ENCODE results near the gene RGS8.

The RGS8 gene

DNA sequence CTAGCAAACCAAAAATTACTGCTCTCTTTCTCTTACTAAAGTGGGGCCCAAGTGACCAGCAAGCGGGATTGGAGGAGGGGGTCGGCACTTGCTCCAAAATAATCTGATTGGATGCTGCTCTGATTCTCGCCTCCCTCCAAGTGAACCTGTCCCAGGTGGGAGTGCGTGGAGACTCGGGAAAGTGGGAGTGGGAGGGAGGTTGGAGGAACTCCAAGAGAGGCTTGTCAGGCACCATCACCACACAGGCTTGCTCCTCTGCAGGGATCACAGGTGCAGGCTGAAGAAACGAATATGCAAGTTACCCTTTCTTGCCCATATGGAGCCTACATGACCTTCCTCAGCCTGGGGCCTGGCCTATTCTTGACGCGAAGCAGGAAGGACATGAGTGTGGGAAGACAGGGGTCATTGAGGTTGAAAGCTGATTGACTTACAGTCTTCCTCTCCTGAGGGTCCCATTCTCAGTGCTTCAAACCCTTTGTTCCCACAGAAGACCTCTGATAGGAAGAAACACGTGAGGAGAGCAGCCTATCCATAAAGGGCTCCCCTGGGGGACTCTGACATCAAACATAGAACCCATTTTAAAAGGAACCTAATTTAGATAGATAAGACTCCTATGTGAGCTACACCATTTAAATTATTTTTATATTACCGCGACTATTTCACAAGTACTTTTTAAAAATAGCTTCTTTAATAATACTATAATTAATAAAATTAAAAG is 14.2 kb downstream of the RGS8 start:
- FAIRE-seq, result no peak

DNA sequence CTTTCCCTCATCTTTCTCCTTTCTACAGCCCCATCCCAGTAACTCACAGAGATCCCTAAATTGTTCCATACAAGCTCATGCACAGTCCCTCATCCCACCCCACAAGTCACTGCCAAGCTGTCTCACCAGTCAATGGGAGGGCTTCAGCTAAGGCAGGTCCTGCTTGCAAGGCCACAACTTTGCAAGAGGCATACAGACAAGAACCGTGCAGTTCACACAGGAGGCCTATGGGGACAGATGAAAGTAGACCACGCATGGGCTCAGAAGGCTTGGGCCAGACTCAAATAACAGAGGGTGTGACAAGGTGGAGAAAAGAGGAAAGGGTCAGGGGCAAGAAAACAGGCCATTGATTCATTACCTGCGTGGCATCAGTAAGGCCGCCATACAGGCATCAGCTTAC is 15.1 kb downstream of the RGS8 start:
- FAIRE-seq, result no peak

DNA sequence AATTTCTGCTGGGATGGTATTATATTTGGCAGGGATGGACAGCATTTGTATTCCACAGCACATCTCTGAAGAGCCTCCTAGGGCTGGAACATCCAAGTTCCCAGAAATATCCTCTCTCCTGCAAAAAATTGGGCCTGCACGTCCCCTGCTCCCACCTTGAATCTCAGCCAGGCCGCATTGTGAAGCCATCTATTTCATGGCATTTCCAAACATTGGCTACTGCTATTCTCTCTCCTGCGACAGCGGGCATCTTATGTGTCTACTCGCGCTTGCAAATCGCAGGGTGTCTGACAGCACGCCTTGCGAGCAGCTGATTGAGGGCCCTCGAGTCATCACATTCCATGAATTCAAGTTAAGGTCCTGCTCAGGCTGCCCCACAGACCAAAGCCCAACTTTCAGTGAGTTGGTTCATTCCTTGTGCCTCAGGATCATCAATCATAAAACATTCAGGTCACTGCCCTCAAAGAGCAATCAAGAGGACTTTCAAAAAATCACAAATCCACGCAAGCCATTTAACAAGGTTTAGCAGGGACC is 15.8 kb downstream of the RGS8 start:
- no peak for FAIRE-seq

DNA sequence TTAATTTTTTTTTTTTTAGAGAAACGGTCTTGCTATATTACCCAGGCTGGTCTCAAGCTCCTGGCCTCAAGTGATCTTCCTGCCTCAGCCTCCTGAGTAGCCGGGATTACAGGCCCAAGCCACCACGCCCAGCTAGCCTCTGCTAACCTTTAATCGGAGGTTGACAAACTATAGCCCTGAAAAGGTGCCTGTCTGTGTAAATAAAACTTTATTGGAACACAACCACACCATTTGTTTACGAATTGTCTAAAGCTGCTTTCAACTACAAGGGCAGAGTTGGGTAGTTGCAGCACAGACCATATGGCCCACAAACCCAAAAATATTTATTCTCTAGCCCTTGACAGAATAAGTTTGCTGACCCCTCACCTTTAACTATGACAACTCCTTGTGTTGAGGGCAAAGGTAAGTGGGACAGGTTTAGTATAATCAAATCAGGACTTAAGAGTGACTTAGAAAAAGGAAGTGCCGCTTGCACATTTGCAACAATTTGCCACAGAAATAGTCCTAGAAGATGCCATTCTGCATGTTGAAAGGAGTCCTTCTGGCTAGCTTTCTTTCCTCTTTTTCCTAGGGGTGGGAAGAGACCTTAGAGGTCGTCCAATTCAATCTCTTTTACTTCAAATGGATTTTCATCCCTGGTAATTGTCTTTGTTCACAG is 16.4 kb downstream of the RGS8 start:
- FAIRE-seq, result no peak

DNA sequence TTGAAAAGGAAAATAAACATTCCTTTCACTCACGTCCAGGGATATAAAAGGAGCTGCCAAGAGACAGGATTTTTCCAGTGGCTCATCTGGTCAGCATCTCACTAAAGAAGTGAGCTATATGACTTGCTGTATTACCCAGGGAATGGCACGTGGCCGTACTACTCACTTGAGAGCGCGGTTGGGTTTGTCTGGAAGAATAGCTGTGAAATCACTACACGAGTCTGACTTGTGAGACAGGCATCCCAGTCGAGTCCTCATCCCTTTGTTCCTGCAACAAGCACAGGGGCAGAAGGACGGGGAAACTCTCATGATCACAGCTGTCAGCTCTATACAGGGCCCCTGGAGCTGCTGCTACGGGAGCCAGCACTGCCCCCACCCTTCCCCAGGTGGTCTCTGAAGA is 17.7 kb downstream of the RGS8 start:
- FAIRE-seq, result no peak

DNA sequence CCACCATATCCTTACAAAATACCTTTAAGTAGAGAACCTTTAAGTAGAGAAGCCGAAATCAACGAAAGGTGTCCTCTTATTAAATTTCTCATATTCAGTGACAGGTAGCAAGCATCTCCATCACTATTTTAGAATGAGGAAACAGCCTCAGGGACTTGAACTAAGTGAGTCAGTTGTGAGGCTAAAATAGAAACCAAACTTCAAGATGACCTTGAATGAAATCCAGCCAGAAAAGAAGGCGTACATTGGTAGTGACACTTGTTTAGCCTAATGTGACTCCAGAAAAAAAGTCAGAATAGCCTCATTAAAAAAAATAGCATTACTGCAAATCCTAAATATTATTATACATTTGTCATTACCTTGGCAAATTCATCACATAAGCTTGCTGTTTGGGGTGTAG is 20.1 kb downstream of the RGS8 start:
- FAIRE-seq, result no peak

DNA sequence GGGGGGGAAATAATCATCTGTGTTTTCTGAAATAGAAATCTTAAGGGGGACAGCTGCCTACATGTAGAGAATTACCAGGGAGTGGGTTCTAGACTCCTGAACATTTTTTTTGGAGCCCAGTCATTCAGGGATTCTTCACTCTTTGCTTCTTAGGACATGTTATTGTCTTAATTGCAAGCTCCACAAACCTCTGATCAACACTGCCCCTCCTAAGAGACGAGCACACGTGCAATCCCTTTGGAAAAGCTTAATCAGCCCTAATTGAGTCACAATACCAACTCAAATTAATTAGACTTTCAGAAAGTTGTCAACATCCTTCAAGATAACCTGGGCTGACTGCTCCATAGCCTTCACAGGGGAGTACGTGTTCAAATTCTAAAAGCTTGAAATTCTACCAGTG is 21.4 kb downstream of the RGS8 start:
- no peak for FAIRE-seq

DNA sequence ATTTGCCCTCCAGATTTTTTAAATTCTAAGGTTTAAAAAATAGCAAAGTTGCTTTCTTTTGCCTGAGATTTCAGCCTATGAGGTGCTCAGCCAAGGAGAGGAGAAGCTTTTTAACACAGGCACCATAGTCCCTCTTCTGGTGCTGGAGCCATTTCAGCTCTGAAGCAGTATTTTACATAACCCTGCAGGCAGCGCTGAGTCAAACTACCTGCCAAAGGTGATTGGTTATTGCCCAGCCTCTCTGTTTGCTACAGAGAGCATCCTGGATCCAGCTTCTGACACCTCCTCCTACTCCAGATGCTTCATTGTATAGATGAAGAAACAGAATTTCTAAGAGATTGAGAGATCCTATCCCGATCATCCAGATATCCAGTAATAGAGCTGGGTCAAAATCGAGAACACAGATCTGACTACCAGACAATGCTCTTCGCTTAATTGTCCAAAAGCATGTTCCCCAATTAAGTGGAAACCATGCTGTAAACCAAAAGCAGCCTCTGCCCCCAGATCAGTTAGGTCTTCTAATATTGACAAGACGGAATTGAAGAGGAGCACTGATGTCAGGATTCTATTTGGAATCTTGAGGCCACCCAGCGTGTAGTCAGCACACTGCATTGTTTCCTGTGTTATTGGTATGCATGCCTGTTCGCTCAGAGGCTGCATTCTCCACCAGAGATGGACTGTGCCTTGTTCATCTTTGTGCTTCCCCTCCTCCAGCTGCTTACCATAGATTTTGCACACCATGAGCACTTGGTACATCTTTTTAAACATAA is 22.1 kb downstream of the RGS8 start:
- FAIRE-seq, result no peak

DNA sequence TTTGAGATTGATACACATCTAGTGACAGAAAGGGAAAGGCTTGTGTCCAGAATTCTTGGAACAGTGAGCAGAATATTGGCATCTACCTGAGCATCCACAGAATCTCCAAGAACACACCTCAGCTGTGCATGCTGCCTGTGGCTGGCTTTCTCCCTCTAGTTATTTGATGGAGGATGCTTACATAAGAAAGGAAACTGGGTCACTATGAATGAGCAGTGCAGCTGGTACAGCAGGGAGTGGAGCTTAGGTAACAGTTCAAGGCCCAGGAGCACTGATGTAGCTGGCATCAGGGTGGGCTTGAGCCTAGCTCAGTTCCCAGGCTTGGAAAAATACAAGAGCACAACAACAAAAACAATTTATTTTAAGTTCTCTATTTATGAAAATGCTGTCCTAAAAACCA is 26.3 kb downstream of the RGS8 start:
- no peak for FAIRE-seq

DNA sequence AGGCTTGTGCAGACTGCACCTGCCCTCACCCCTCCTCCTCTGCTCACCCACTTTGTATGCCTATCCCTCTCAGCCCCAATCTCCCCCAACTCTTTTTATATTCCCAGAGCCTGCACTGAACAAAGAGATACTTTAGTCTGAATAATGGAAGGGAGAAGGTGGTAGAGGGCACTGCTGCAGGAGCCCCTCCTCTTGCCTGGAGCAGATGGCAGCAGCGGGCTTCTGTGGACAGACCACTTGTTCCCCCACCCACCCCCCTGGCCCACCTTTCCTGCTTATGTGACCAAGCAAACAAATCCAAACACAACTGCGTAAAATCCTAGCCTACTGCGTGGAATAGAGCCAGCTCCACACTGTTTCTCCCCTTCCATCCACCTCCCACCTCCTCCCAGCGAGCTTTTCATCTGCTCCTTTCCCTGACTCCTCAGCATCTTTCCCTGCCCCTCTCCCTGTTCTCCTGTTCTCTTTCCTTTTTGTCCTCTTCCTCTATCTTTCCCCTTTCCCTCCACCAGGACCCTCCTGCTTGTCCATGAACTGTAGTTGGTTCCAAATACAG is 27.5 kb downstream of the RGS8 start:
- no peak for FAIRE-seq

DNA sequence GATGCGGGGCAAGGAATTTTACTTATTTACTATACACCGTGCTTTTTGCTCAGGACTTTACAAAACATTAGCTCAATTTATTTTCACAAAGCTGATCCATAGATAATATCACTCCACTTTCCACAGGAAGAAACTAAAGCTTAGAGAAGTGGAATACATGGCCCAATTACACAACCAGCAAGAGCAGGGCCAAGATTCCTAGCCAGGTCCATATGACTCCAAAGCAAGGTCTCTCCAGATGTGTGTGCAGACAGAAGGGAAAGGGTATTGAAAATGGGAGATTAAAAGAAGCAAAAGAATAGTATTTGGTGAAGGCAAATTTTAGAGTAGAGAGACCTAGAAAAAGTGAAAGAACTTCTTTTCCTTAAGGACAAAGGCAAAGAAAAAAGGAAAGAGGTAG is 30.4 kb downstream of the RGS8 start:
- FAIRE-seq, result no peak

DNA sequence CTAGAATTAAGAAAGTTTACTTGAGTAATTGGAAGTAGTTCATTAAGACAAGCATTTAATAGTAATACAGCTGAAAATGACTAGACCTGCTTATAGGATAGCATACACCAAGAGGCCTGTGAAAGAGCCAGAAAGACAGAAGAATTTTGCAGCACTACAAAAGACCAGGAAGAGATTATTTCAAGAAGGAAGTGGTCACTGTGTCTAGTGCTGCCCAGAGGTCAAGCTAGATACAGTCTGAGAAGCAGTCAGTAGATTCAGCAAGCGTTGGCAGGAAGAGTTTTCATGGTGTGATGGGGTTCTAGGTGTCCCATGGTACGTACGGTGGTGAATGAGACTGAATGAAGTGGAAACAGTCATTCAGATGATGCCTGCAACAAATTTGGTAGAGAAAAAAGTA is 31.5 kb downstream of the RGS8 start:
- no peak for FAIRE-seq

DNA sequence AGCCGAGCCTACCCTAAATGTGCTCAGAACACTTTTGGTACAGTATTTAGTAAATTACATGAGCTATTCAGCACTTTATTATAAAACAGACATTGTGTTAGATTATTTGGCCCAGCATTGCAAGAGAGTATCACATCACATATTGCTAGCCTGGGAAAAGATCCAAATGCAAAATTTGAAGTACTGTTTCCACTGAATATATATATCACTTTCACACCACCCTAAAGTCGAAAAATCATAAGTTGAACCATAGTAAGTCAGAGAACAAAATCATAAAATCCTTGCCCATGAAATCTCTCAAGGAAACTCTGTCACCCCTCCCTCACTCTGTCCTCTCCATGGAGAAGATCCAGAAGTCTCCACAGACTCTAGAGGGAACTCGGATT is 33.1 kb downstream of the RGS8 start:
- no peak for FAIRE-seq

DNA sequence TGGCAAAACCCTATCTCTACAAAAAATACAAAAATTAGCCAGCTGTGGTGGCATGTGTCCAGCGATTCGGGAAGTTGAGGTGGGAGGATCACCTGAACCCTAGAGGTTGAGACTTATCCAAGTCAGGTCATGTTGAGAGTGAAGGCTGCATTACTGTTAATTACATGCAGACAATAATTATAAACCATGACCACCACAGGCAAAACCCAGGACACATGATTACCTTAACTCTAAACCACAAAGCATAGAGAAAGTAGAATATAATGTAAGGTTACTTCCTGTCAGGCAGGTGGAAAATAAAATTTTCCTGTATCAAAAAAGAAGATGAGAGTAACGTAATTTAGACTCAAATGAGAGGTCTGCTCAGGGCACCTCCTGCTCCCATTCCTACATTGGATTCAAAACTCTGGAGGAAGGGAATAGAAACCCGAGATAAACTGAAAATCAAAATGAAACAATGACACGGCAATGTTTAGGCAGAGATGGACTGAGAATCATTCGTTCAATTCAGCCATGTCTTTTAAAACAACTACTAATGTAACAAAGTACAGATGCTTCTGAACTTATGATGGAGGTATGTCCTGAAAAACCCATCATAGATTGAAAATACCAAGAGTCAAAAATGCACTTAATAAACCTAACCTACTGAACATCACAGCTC is 33.6 kb downstream of the RGS8 start:
- no peak for FAIRE-seq

DNA sequence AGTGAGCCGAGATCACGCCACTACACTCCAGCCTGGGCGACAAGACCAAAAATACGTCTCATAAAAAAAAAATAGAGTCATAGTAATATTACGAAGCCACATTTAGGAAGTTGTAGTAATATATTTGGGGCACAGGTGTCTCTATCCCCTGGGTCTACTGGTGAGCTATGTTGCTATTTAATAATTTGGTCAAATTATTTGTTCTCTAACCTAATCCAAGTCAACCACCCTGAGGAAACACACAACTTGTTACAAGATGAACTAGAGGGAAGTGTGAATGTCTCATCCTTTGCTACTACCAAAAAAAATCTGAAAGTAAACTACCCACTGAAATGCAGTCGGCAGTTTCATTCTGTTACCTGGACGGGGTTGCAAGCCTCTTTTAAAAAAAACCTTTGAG is 35.3 kb downstream of the RGS8 start:
- FAIRE-seq, result no peak

DNA sequence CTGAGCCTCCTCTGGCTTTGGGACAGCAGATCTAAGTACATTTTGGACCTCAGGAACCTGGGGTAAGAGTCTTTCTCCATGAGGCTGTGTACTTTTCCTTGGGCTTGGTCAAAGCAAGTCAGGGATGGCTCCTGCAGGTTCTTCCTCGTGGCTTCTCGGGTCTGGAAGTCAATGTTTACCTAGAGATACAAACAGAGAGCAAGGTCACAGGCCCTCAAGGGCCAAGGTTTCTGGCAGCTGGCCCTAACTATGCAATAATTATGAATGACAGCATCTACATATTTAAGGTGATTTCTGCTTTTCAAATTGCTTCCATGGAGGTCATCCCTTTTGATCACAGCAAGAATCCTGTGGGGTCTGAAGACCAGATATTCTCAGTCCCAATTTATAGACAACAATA is 37.6 kb downstream of the RGS8 start:
- no peak for FAIRE-seq

DNA sequence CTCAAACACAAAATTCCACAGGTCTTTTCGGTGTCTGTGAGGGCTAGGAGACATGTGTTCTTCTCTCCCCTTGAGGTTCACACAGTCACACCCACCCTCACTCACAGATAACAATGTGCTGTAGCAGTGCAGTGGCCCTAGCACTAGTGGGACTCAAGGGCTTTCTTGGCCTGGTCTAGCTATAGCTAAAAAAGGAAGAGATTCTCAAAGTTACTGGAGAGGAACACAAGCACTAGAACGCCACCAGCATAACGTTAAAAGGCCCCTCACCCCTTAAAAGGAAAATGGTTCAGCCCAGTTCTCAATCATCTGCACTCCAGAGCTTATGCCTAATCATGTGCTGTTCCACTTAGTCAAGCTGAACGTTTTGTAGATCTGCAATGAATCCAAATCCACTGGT is 39.5 kb downstream of the RGS8 start:
- no peak for FAIRE-seq

DNA sequence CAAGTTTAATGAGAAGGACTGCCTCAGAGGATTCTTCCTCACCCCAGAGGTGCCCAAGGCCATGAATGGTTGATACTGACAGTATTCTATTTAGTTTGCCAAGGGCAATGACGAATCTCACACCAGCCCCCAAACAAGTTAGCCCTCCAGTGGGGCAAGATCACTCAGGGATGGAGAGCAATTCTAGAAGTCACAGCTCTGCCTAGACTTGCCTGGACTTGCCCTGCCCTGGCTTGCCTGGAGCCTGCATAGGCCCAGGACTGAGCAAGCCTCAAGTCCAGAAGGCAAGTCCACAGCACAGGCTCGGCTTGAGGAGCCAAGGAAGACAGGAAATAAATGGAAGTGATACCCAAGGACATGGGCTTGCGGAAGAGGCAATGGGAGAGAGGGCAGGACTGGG is 40.7 kb downstream of the RGS8 start:
- no peak for FAIRE-seq

DNA sequence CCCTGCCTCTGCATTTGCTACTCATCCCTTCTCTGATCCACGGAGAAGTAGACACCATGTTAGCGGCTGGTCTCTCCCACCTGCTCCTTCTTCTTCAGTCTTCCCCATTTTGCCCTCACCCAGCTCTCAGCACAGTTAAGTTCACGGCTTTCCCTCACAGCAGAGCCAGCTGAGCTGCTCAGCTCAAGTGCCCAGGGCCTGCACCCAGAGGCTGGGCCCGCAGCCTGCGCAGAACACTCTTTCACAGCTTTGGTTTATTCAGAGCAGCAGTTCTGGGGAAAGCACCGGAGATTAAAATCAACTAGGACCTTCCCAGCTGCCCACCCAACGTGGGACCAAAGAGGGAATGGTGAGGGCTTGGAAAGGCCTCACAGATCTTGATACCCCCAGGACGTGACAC is 41.9 kb downstream of the RGS8 start:
- FAIRE-seq, result no peak

DNA sequence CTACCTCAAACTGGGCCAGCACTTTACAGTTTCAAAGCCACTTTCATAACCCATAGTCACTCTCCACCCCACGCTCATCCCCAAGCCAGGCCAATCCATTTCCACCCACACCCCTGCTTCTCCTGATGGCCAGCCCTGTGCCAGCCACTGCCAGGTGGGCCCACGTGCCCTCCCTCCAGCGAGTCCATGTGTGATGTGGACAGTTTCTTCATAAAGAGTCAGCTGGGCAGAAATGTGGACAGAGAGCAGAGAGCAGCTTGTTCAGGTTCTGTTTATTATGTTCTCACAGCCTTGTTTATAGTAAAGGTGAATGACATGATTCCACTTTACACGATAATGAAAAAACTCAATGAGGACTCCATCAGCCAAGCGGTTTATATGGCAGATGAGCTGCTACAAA is 42.8 kb downstream of the RGS8 start:
- no peak for FAIRE-seq

DNA sequence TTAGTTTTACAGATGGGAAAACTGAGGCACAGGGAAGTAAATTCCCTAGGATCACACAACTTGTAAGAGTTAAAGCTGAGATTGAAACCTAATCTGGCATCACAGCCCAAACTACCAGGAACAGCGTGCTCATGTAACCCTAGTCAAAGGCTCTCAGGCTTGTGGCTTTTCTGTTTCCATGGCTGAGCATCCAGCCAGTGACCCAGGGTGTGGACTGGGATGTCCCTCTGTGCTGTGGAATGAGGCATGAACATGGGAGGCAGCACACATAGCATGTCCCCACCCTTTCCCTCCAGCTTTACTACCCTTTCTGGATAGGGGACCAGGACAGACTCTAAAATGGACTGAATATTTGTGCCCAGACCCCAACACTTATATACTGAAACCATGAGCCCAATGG is 45.1 kb downstream of the RGS8 start:
- FAIRE-seq, result no peak

DNA sequence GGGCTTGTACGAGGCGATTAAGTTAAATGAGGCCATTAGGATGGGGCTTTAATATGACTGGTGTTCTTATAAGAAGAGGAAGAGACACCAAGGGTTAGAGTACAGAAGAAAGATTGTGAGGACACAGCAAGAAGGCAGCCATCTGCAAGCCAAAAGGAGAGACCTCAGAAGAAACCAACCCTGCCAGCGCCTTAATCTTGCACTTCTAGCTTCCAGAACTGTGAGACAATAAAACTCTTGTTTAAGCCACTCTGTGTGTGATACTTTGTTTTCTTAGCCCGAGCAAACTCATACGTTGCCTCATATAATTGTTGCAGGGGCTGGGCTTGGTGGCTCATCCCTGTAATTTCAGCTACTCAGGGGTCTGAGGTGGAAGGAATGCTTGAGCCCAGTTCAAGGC is 46.6 kb downstream of the RGS8 start:
- FAIRE-seq, result no peak

DNA sequence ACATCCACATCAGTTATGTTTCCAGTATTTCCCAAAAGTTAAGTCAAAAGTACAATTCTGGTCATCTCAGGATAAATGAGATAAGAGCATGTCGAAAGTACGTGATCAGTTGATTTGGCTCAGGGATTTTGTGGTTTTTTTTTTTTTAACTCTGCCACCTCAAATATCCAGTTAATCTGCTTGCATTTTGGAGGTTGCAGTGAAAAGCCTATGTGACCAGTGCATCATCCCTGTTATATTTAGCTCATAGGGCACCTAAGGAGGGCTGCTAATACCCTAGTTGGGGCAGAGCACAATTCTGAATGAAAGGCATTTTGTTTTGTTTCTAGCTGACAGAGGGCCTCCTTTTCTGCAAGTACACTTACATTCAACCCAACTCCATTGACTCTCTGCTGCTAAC is 48.5 kb downstream of the RGS8 start:
- no peak for FAIRE-seq
